Measurements from ENCODE around the gene USB1.

- no peak for TF ChIP-seq CTCF (IDR thresholded peaks at IDR 0.05)
- no peak for TF ChIP-seq REST (IDR thresholded peaks at IDR 0.05)
- TF ChIP-seq RAD21 (conservative IDR thresholded peaks at IDR 0.05 in 1 of 2, IDR thresholded peaks at IDR 0.05 in 1 of 2): no peak
- TF ChIP-seq ZNF302 (CRISPR knock-in tag; IDR thresholded peaks at IDR 0.05): no peak
- no peak for TF ChIP-seq CEBPB (IDR thresholded peaks at IDR 0.05)
- TF ChIP-seq, protein P1, sequence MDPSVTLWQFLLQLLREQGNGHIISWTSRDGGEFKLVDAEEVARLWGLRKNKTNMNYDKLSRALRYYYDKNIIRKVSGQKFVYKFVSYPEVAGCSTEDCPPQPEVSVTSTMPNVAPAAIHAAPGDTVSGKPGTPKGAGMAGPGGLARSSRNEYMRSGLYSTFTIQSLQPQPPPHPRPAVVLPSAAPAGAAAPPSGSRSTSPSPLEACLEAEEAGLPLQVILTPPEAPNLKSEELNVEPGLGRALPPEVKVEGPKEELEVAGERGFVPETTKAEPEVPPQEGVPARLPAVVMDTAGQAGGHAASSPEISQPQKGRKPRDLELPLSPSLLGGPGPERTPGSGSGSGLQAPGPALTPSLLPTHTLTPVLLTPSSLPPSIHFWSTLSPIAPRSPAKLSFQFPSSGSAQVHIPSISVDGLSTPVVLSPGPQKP (IDR thresholded peaks at IDR 0.05; ENCODE audit: low read depth, low read length): no peak
- TF ChIP-seq POLR2A (IDR thresholded peaks at IDR 0.05; ENCODE audit: low read length): no peak
- no peak for TF ChIP-seq RCOR1 (IDR thresholded peaks at IDR 0.05; ENCODE audit: low read depth, low read length)
- TF ChIP-seq RFX5 (IDR thresholded peaks at IDR 0.05): no peak
- TF ChIP-seq CHD4 (IDR thresholded peaks at IDR 0.05; ENCODE audit: borderline replicate concordance): no peak
Observed at GRCh38 chr16:58038219-58038641, 37.0 kb downstream of the USB1 start.
